ENCODE measurements around the gene C6orf136. TPM values are rescaled to one million over a fixed set of nuclear protein-coding genes. Genes with fewer than 3 reads are reported as not detected.
A peak's percentile ranks its signal among the peaks of the same experiment; 100 is the strongest.

Gene C6orf136
- total and polyA plus RNA-seq, 9 of the 15 experiments (the other 6 are each of a cell fraction or from before 2014, with no cell fraction given) = 14.1 to 63.1 (median 18.4) TPM

DNA sequence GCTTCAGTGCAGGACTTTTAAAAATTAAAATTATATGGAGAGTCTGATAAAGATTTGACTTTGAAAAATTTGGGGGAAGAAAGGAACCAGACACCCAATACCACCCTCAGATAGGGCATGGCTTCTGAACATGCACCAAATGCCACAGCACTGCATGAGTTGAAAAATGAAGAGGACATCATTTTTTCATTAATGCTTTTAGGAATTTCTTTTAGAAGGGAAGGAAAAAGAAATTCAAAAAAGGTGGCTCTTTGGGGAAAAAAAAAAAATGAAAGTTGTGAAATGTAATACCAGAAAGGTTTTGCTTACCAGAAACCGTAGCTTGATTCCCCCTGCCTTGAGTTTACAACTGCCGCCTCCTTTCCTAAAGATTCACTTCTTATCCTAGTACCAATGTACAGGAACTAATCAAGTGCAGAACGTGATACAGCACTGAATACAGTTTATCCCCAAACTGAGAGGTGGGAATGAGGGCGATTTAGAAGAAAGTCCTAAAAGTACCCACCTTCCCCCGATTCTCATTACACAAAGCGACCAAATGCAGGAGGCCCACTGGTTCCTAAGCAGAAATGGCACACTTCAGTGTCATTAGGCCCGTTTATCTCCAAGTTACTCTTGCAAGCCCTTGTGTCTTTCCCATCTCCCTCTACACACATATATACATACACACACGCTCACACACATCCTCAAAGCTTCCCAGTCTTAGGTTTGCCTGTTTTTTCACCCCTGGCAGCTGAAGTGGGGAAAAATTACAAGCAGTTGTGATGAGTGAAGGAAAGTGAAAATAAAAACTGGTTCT is 32.7 kb upstream of the C6orf136 start (continued):
- TF ChIP-seq MNT (conservative IDR thresholded peaks at IDR 0.05) (0 out of 4 replicates have a peak, but pooled peaks of 1 of the 2 experiments have one; percentile 21), CEBPG (CRISPR knock-in tag; IDR thresholded peaks at IDR 0.05) (no peak), CEBPG (tag; conservative IDR thresholded peaks at IDR 0.05 in 1 of 2, IDR thresholded peaks at IDR 0.05 in 1 of 2) (no peak), MCM7 (IDR thresholded peaks at IDR 0.05) (no peak), SMARCA5 (IDR thresholded peaks at IDR 0.05) (no peak), IRF9 (tag; IDR thresholded peaks at IDR 0.05) (no peak), ZNF655 (CRISPR knock-in tag; IDR thresholded peaks at IDR 0.05) (no peak), TAF9B (IDR thresholded peaks at IDR 0.05; ENCODE audit: partially characterized antibody) (no peak), BRCA1 (IDR thresholded peaks at IDR 0.05) (no peak), BRCA1 (CRISPR knock-in tag; IDR thresholded peaks at IDR 0.05) (no peak), SMARCE1 (IDR thresholded peaks at IDR 0.05) (no peak), ZNF12 (CRISPR knock-in tag; IDR thresholded peaks at IDR 0.05) (no peak), ZNF408 (CRISPR knock-in tag; IDR thresholded peaks at IDR 0.05; ENCODE audit: low read depth) (no peak), SMARCA4 (IDR thresholded peaks at IDR 0.05) (no peak), RBM39 (optimal IDR thresholded peaks at IDR 0.05; ENCODE audit: low read depth, low read length) (no peak), TAF1 (IDR thresholded peaks at IDR 0.05; ENCODE audit: control insufficient read depth, extremely low read depth, insufficient read depth, low read length, severe bottlenecking) (no peak)
- TF ChIP-seq, protein P1, sequence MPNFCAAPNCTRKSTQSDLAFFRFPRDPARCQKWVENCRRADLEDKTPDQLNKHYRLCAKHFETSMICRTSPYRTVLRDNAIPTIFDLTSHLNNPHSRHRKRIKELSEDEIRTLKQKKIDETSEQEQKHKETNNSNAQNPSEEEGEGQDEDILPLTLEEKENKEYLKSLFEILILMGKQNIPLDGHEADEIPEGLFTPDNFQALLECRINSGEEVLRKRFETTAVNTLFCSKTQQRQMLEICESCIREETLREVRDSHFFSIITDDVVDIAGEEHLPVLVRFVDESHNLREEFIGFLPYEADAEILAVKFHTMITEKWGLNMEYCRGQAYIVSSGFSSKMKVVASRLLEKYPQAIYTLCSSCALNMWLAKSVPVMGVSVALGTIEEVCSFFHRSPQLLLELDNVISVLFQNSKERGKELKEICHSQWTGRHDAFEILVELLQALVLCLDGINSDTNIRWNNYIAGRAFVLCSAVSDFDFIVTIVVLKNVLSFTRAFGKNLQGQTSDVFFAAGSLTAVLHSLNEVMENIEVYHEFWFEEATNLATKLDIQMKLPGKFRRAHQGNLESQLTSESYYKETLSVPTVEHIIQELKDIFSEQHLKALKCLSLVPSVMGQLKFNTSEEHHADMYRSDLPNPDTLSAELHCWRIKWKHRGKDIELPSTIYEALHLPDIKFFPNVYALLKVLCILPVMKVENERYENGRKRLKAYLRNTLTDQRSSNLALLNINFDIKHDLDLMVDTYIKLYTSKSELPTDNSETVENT (CRISPR knock-in tag; IDR thresholded peaks at IDR 0.05) = no peak
- TF ChIP-seq, protein P2, sequence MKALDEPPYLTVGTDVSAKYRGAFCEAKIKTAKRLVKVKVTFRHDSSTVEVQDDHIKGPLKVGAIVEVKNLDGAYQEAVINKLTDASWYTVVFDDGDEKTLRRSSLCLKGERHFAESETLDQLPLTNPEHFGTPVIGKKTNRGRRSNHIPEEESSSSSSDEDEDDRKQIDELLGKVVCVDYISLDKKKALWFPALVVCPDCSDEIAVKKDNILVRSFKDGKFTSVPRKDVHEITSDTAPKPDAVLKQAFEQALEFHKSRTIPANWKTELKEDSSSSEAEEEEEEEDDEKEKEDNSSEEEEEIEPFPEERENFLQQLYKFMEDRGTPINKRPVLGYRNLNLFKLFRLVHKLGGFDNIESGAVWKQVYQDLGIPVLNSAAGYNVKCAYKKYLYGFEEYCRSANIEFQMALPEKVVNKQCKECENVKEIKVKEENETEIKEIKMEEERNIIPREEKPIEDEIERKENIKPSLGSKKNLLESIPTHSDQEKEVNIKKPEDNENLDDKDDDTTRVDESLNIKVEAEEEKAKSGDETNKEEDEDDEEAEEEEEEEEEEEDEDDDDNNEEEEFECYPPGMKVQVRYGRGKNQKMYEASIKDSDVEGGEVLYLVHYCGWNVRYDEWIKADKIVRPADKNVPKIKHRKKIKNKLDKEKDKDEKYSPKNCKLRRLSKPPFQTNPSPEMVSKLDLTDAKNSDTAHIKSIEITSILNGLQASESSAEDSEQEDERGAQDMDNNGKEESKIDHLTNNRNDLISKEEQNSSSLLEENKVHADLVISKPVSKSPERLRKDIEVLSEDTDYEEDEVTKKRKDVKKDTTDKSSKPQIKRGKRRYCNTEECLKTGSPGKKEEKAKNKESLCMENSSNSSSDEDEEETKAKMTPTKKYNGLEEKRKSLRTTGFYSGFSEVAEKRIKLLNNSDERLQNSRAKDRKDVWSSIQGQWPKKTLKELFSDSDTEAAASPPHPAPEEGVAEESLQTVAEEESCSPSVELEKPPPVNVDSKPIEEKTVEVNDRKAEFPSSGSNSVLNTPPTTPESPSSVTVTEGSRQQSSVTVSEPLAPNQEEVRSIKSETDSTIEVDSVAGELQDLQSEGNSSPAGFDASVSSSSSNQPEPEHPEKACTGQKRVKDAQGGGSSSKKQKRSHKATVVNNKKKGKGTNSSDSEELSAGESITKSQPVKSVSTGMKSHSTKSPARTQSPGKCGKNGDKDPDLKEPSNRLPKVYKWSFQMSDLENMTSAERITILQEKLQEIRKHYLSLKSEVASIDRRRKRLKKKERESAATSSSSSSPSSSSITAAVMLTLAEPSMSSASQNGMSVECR (CRISPR knock-in tag; IDR thresholded peaks at IDR 0.05) = no peak

Data from K562 (cell line).